AG04449 (cell line): ENCODE results near the gene PLS1.

Experiments used
- CTCF ChIA-PET: fragments of 350-600 bp; formaldehyde crosslinking; extraction: SDS; loops from one replicate; lab custom pipeline; 2021; ENCODE audit warnings: antibody characterized with exemption; lab: Yijun Ruan, JAX
- POLR2A ChIA-PET: fragments of 400-600, 350-600 bp; formaldehyde crosslinking; extraction: SDS; loops from one replicate; lab custom pipeline; 2020; ENCODE audit warnings: antibody characterized with exemption, inconsistent platforms; lab: Yijun Ruan, JAX
- DNase-seq: peaks from one replicate; pipeline ENCODE4 v3.0.0-alpha.2; 2010; ENCODE audit warnings: low read depth, low spot score
- H3K4me3 ChIP-seq: 2 replicates; pipeline ENCODE4 v1.5.1; 2011; ENCODE audit warnings: low read depth, mild to moderate bottlenecking, control low read depth, low read length
- TF ChIP-seq, protein P1 (sequence below): IDR thresholded peaks from one replicate; pipeline ENCODE4 v1.5.1; 2011; ENCODE audit warnings: mild to moderate bottlenecking, moderate library complexity, low read length, control low read depth, inconsistent platforms; ENCODE audit not compliant: insufficient read depth; ENCODE audit errors: missing control alignments

Gene PLS1

DNA sequence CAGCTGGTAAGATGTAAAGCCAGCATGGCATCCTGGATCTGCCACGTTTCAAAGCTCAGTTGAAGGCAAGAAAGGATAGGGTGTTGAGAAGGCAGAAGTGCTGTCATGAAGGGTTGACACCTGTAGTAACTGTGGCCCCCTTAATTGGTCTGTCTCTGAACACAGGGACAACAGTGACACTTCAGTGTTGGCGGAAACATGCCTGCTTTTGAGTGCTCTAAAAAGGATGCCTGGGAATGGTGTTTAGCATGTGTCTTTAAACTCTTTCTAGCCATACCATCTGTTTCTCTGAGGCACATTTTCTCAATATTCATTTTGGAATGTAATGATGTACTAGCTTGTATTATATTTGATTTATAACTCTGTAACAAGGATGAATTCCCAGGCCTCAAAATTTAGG, 42.1 kb downstream of the PLS1 start:
- no peak for DNase-seq
- ChIA-PET POLR2A (no interaction called here), CTCF (no interaction called here)
- TF ChIP-seq, protein P1, sequence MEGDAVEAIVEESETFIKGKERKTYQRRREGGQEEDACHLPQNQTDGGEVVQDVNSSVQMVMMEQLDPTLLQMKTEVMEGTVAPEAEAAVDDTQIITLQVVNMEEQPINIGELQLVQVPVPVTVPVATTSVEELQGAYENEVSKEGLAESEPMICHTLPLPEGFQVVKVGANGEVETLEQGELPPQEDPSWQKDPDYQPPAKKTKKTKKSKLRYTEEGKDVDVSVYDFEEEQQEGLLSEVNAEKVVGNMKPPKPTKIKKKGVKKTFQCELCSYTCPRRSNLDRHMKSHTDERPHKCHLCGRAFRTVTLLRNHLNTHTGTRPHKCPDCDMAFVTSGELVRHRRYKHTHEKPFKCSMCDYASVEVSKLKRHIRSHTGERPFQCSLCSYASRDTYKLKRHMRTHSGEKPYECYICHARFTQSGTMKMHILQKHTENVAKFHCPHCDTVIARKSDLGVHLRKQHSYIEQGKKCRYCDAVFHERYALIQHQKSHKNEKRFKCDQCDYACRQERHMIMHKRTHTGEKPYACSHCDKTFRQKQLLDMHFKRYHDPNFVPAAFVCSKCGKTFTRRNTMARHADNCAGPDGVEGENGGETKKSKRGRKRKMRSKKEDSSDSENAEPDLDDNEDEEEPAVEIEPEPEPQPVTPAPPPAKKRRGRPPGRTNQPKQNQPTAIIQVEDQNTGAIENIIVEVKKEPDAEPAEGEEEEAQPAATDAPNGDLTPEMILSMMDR = no peak
- H3K4me3 ChIP-seq = no peak overlapping the region

DNA sequence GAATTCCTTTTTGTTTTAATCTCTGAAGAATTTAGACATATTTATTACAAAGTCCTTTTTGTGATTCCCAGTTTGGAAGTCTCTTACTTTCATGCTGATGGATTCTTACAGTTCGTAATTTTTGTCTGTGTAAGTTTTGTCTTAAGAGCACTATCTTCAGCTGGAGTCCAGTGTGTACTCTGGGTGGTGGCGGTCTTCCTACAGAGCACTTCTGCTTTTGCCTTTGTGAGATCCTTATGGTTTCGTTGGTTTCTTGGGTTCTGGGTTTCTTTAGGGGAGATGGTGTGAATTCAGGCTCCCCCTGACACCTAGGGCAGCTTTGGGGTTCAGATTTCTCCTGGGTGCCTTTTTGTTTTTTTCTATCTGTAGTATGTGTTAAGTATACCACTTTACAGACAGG, 45.3 kb downstream of the PLS1 start:
- TF ChIP-seq, protein P1 = no peak
- CTCF ChIA-PET = no interaction called here
- POLR2A ChIA-PET = interaction anchor here (0.7 kb wide), 1 partner anchor 171 kb away, joined by 3 read pairs; no protein-coding TSS in a partner anchor
- DNase-seq = no peak
- H3K4me3 ChIP-seq = no peak overlapping the region

DNA sequence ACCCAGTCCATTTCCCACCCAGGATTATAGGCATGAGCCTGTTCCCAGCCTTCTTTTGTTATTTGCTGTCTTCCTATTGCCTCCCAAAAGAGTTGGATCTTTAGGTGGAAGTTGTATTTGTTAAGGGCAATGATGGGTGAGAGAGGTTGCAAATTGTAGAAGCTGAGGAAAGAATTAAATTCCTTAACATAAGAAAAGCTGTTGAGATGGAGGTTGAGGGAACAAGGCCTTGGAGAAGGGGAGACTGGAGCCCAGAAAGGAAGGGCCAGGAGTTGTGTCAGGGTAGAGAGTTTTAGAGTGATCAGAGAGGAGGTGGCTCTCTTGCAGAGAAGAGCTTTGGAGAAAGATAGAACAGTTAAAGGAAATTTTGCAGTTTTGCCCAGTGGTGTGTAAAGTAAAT, 46.8 kb downstream of the PLS1 start:
- ChIA-PET CTCF (no interaction called here), POLR2A (no interaction called here)
- no peak for DNase-seq
- H3K4me3 ChIP-seq = no peak overlapping the region
- TF ChIP-seq, protein P1 = no peak

DNA sequence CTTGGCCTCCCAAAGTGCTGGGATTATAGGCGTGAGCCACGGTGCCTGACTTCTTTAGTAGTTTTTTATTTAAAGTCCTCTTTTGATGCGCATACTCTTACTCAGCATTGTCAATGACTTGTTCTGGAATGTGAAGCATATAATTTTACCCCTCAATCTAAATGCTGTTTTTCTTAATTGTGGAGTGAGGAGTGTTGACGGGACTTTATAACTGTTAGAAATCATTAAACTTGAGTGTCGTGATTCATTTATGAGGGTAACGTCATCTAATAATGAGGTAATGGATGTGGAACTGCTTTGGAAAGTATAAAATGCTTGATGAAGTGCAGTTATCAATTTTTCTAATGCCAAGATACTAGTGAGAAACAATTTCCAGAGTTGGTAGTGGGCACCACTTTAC, 48.3 kb downstream of the PLS1 start:
- DNase-seq = no peak
- CTCF ChIA-PET = no interaction called here
- POLR2A ChIA-PET = no interaction called here
- H3K4me3 ChIP-seq = no peak overlapping the region
- TF ChIP-seq, protein P1 = no peak

DNA sequence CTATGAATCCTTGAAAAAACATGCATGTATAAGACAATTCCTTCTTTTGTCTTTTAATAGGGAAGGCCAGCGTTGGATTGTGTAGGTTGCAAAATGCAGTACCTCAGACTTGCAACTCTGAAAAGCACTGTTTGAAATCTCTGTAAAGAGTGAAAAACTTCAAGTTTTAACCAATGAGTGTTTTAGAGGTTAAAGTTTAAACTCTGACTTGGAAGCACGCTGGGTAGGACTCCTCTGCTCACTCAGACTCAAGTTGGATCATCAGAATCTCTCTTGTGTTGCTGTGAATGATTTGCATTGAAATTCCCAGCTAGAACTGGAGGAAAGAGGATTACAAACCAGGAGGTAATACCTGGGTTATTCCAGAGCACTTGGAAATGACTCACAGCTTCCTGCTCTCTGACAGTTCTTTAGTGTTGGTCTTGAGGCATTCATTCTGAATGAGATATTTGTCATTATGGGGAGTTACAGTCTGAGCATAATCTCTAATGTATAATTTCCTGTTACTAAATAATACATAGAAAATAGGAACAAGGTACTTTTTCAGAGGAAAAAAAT, 49.1 kb downstream of the PLS1 start:
- CTCF ChIA-PET = no interaction called here

DNA sequence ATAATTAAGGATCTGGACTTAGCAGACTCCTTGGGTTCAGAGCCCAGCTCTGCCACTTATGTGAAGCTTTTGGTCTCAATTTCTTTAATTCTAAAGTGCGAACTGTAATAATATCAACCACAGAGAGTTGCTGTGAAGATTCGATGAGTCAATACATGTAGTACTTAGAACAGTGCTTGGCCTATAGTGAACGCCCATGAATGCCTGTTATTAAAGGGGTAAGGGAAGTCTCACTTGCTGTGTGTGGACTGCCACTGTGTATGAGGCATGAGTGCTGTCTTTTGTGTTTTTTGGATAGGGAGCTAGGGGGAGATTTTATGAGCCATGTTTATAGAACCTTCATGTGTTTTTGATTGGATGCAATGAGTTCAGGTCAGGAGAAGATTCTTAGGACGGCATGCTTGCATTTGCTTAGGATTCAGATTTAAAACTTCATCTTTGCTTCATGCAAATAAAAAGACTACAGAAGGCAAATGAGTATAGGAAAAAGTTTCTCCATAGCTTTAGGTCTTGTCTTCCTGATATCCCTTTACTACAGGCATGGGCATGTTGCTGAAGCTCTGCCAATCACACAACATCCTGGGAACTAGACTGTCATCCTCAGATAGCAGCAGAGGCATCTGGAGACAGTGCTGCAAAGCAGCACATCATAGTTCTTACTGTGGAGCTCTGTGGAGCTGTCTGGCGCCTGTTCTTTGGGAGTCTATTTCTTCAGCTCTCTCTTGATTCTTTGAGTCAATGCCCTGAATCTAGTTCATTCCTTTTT, 50.0 kb downstream of the PLS1 start:
- ChIA-PET CTCF (no interaction called here), POLR2A (no interaction called here)
- TF ChIP-seq, protein P1 = no peak
- no peak for DNase-seq
- no peak overlapping the region for H3K4me3 ChIP-seq

More for the DNA sequence above, 49.1 kb downstream of the PLS1 start:
- DNase-seq = no peak
- POLR2A ChIA-PET = no interaction called here
- H3K4me3 ChIP-seq = no peak overlapping the region
- TF ChIP-seq, protein P1 = no peak
